Neural progenitor cell (in vitro differentiated cells): ENCODE measurements around the gene MACROD2. TPM values are rescaled to one million over a fixed set of nuclear protein-coding genes. Genes with fewer than 3 reads are reported as not detected.

Experiments
- DNase-seq: peaks from one replicate; pipeline ENCODE4 v3.0.0-alpha.2; 2016; ENCODE audit warnings: low spot score
- H2AFZ ChIP-seq: fragments of 200-600 bp; sonication (generic); replicated peaks from 2 replicates; pipeline ENCODE4 v1.6.1; 2016; ENCODE audit warnings: antibody characterized with exemption
- H3F3A ChIP-seq: fragments of 200-600 bp; sonication (generic); 2 replicates; pipeline ENCODE4 v1.6.1; 2016; ENCODE audit warnings: antibody characterized with exemption, low read depth
- H3K27ac ChIP-seq: fragments of 200-600 bp; sonication (generic); 2 replicates; pipeline ENCODE4 v1.5.1; 2016; ENCODE audit warnings: mild to moderate bottlenecking
- H3K27me3 ChIP-seq: fragments of 200-600 bp; sonication (generic); 2 replicates; pipeline ENCODE4 v1.6.1; 2016; ENCODE audit warnings: mild to moderate bottlenecking, moderate library complexity
- H3K36me3 ChIP-seq: fragments of 200-600 bp; sonication (generic); 2 replicates; pipeline ENCODE4 v1.5.1; 2016
- H3K4me1 ChIP-seq: fragments of 200-600 bp; sonication (generic); 2 replicates; pipeline ENCODE4 v1.6.1; 2016; ENCODE audit warnings: mixed run types
- H3K4me2 ChIP-seq: fragments of 200-600 bp; sonication (generic); 2 replicates; pipeline ENCODE4 v1.6.1; 2016
- H3K4me3 ChIP-seq: fragments of 200-600 bp; sonication (generic); 2 replicates; pipeline ENCODE4 v1.5.1; 2016
- H3K79me2 ChIP-seq: fragments of 200-600 bp; sonication (generic); 2 replicates; pipeline ENCODE4 v1.6.1; 2016; ENCODE audit warnings: low read depth
- H3K9ac ChIP-seq: fragments of 200-600 bp; sonication (generic); 2 replicates; pipeline ENCODE4 v1.6.1; 2016
- H3K9me3 ChIP-seq: fragments of 200-600 bp; sonication (generic); 2 replicates; pipeline ENCODE4 v1.5.1; 2016; ENCODE audit warnings: low read depth
- H4K20me1 ChIP-seq: fragments of 200-600 bp; sonication (generic); 2 replicates; pipeline ENCODE4 v1.6.1; 2016; ENCODE audit warnings: low read depth
- H3K27ac Mint-ChIP-seq: 3 replicates; pipeline ENCODE4 v1.8.0; 2021; ENCODE audit warnings: mixed read lengths
- H3K27me3 Mint-ChIP-seq: 2 replicates; pipeline ENCODE4 v1.8.0; 2022; ENCODE audit warnings: low read depth, mild to moderate bottlenecking, inconsistent platforms, moderate library complexity, mixed read lengths; ENCODE audit not compliant: insufficient read depth
- H3K36me3 Mint-ChIP-seq: 3 replicates; pipeline ENCODE4 v1.8.0; 2021; ENCODE audit warnings: mixed read lengths
- H3K4me1 Mint-ChIP-seq: 3 replicates; pipeline ENCODE4 v1.8.0; 2021; ENCODE audit warnings: mixed read lengths
- H3K4me3 Mint-ChIP-seq: 3 replicates; pipeline ENCODE4 v1.8.0; 2021; ENCODE audit warnings: mild to moderate bottlenecking, moderate library complexity, mixed read lengths
- H3K9me3 Mint-ChIP-seq: 3 replicates; pipeline ENCODE4 v1.8.0; 2020; ENCODE audit warnings: mixed read lengths
- EZH2 ChIP-seq: fragments of 200-600 bp; sonication (generic); IDR thresholded peaks from 2 replicates; pipeline ENCODE4 v1.6.1; 2017; ENCODE audit warnings: antibody characterized with exemption, mild to moderate bottlenecking, moderate library complexity
- EZH2phosphoT487 ChIP-seq: fragments of 200-600 bp; sonication (generic); IDR thresholded peaks from 2 replicates; pipeline ENCODE4 v1.6.1; 2017; ENCODE audit warnings: antibody characterized with exemption
- total RNA-seq: library from RNA; depleted of rRNA; stranded (reverse); fragments of >200 nt; gene quantifications from 2 replicates; pipeline ENCODE4 v1.2.3, GENCODE V29; 2015; ENCODE audit warnings: low replicate concordance
- TF ChIP-seq, protein P1 (sequence below): fragments of 200-600 bp; sonication (generic); IDR thresholded peaks from 2 replicates; pipeline ENCODE4 v1.5.1; 2017; ENCODE audit warnings: antibody characterized with exemption, mild to moderate bottlenecking

MACROD2 gene
- total RNA-seq, 1 donor from 2014 or later = 11.9 TPM

- H3K4me1 ChIP-seq = no peaks in the 10 kb centered on the region
- no peaks in the 10 kb centered on the region for H3K79me2 ChIP-seq
- Mint-ChIP-seq H3K4me3 (no peak overlapping the region), H3K36me3 (peaks cover 3% of the 10 kb centered on the region), H3K9me3 (peaks cover 13% of the 10 kb centered on the region), H3K4me1 (peaks cover 9% of the 10 kb centered on the region), H3K27me3 (no peaks in the 10 kb centered on the region), H3K27ac (peak overlapping the region; percentile 67)
- H3K9me3 ChIP-seq = no peaks in the 10 kb centered on the region
- no peaks in the 10 kb centered on the region for H3F3A ChIP-seq
- no peak for DNase-seq
- H3K36me3 ChIP-seq = no peaks in the 10 kb centered on the region
- TF ChIP-seq, protein P1, sequence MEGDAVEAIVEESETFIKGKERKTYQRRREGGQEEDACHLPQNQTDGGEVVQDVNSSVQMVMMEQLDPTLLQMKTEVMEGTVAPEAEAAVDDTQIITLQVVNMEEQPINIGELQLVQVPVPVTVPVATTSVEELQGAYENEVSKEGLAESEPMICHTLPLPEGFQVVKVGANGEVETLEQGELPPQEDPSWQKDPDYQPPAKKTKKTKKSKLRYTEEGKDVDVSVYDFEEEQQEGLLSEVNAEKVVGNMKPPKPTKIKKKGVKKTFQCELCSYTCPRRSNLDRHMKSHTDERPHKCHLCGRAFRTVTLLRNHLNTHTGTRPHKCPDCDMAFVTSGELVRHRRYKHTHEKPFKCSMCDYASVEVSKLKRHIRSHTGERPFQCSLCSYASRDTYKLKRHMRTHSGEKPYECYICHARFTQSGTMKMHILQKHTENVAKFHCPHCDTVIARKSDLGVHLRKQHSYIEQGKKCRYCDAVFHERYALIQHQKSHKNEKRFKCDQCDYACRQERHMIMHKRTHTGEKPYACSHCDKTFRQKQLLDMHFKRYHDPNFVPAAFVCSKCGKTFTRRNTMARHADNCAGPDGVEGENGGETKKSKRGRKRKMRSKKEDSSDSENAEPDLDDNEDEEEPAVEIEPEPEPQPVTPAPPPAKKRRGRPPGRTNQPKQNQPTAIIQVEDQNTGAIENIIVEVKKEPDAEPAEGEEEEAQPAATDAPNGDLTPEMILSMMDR = no peak
- TF ChIP-seq EZH2 (no peak), EZH2phosphoT487 (no peak)
- H4K20me1 ChIP-seq = no peaks in the 10 kb centered on the region
- H3K27ac ChIP-seq = no peak overlapping the region
- no peak overlapping the region for H3K9ac ChIP-seq
- no peak overlapping the region for H2AFZ ChIP-seq
- no peak overlapping the region for H3K4me2 ChIP-seq
- H3K4me3 ChIP-seq = no peak overlapping the region
- no peaks in the 10 kb centered on the region for H3K27me3 ChIP-seq
Observed at GRCh38 chr20:15265581-15266309, 1270.4 kb downstream of the MACROD2 start.

DNA sequence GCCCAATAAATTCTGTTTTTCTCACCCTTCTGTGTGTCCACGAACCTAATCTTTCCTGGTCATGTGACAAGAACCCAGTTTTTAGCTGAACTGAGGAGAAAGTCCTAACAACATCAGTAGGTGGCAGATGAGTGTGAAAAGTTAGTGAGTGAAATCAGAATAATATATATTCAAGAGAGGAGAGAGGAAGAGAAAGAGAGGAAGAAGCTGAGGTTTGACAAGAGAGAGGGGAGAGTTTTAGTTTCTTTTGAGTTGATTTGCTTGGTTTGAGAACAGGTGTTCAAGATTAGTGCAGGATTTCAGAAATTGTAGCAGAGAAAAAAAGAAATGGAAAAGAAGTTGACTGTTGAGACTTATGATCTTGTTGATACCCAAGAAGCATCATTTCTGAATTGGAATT is 1272.6 kb downstream of the MACROD2 start:
- no peak for DNase-seq
- Histone ChIP-seq H2AFZ (no peak overlapping the region), H3K4me1 (no peaks in the 10 kb centered on the region), H3K27ac (no peak overlapping the region), H3K9me3 (no peaks in the 10 kb centered on the region), H3K79me2 (no peaks in the 10 kb centered on the region), H3K4me2 (no peak overlapping the region), H3K9ac (no peak overlapping the region), H3F3A (no peaks in the 10 kb centered on the region), H3K4me3 (no peak overlapping the region), H3K36me3 (no peaks in the 10 kb centered on the region), H4K20me1 (no peaks in the 10 kb centered on the region), H3K27me3 (no peaks in the 10 kb centered on the region)
- Mint-ChIP-seq H3K9me3 (peaks cover 9% of the 10 kb centered on the region), H3K27me3 (peaks cover 4% of the 10 kb centered on the region), H3K4me3 (no peak overlapping the region), H3K36me3 (peaks cover 3% of the 10 kb centered on the region), H3K27ac (no peak overlapping the region), H3K4me1 (peaks cover 9% of the 10 kb centered on the region)
- TF ChIP-seq EZH2phosphoT487 = no peak
- TF ChIP-seq, protein P1 = no peak
- no peak for TF ChIP-seq EZH2

- Histone ChIP-seq H4K20me1 (no peaks in the 10 kb centered on the region), H3K27ac (no peak overlapping the region), H3K27me3 (no peaks in the 10 kb centered on the region), H3K36me3 (no peaks in the 10 kb centered on the region), H3K4me2 (no peak overlapping the region), H3K4me3 (no peak overlapping the region), H3K79me2 (no peaks in the 10 kb centered on the region), H3F3A (no peaks in the 10 kb centered on the region), H3K9me3 (no peaks in the 10 kb centered on the region), H3K9ac (no peak overlapping the region), H3K4me1 (no peaks in the 10 kb centered on the region), H2AFZ (no peak overlapping the region)
- TF ChIP-seq, protein P1 = no peak
- no peak for TF ChIP-seq EZH2
- TF ChIP-seq EZH2phosphoT487 = no peak
- no peak for DNase-seq
- no peak overlapping the region for H3K27ac Mint-ChIP-seq
- H3K9me3 Mint-ChIP-seq = peaks cover 25% of the 10 kb centered on the region
- H3K4me1 Mint-ChIP-seq = no peaks in the 10 kb centered on the region
- no peak overlapping the region for H3K4me3 Mint-ChIP-seq
- H3K27me3 Mint-ChIP-seq = no peaks in the 10 kb centered on the region
- H3K36me3 Mint-ChIP-seq = peaks cover 1% of the 10 kb centered on the region
Observed at GRCh38 chr20:15278041-15278440, 1282.7 kb downstream of the MACROD2 start.
